H1 (cell line): ENCODE data around the gene MYCBPAP. TPM values are rescaled to one million over a fixed set of nuclear protein-coding genes. Genes with fewer than 3 reads are reported as not detected.

Experiments used
- ASH2L ChIP-seq: fragments of 200-600, 300-600 bp; sonication (generic); IDR thresholded peaks from one replicate; pipeline ENCODE4 v1.7.1; 2017; ENCODE audit warnings: low read length
- EZH2 ChIP-seq: fragments of 200-600 bp; sonication (generic); IDR thresholded peaks from 2 replicates; pipeline ENCODE4 v1.7.1; 2012; ENCODE audit warnings: low read depth, mild to moderate bottlenecking, moderate library complexity, low read length, inconsistent platforms; ENCODE audit not compliant: severe bottlenecking
- FOSL1 ChIP-seq: IDR thresholded peaks from 2 replicates; pipeline ENCODE4 v1.6.1; 2011; ENCODE audit warnings: mild to moderate bottlenecking, low read depth, low read length, moderate library complexity; ENCODE audit not compliant: insufficient read depth
- MAFK ChIP-seq: IDR thresholded peaks from 2 replicates; pipeline ENCODE4 v1.6.1; 2012; ENCODE audit warnings: low read depth, mild to moderate bottlenecking, improper control_type of control experiment, low read length
- POLR2AphosphoS5 ChIP-seq: IDR thresholded peaks from 2 replicates; pipeline ENCODE4 v1.6.1; 2011; ENCODE audit warnings: low read depth, low read length
- SAP30 ChIP-seq: fragments of 300-600 bp; sonication (generic); IDR thresholded peaks from 2 replicates; pipeline ENCODE4 v1.7.1; 2012; ENCODE audit warnings: low read length, moderate library complexity, mild to moderate bottlenecking, inconsistent platforms; ENCODE audit not compliant: insufficient read depth, insufficient replicate concordance
- SP1 ChIP-seq: IDR thresholded peaks from 2 replicates; pipeline ENCODE4 v1.6.1; 2011; ENCODE audit warnings: low read depth, low read length
- TAF7 ChIP-seq: optimal IDR thresholded peaks from 2 replicates; pipeline ENCODE3; 2011; ENCODE audit warnings: low read depth, mild to moderate bottlenecking, inconsistent platforms, low read length, moderate library complexity, borderline replicate concordance
- TBP ChIP-seq: IDR thresholded peaks from 2 replicates; pipeline ENCODE4 v1.6.1; 2011; ENCODE audit warnings: low read depth, low read length, improper control_type of control experiment
- polyA plus RNA-seq, 7 experiments: library from polyadenylated mRNA; depleted of rRNA in 3 of 7; stranded (reverse) in 5 of 7; unstranded in 2 of 7; fragments of >200 nt in 5 of 7; fragments of 200-250 nt in 2 of 7; gene quantifications; 1 replicate in 5 of 7; 2 replicates in 1 of 7; 4 replicates in 1 of 7; pipeline versions ENCODE4 v1.2.1 to v1.2.3, GENCODE V29; 2011 to 2013; ENCODE audit warnings: missing spikeins in 2 of 7, mixed read lengths in 2 of 7
- total RNA-seq: library from RNA; stranded (reverse); fragmentation: NEBNext Ultra II Directional; extraction: Animal tissue kit (Norgen Biotek cat#: 25700); gene quantifications from 2 replicates; pipeline ENCODE4 v1.2.1, GENCODE V29; 2021
- TF ChIP-seq, protein P1 (sequence below): fragments of 300-600 bp; sonication (generic); IDR thresholded peaks from 2 replicates; pipeline ENCODE4 v1.7.1; 2012; ENCODE audit warnings: low read length, moderate library complexity, mild to moderate bottlenecking, inconsistent platforms; ENCODE audit not compliant: insufficient replicate concordance

The MYCBPAP gene
- total and polyA plus RNA-seq, 2 of the 8 experiments (the other 6 are each of a cell fraction or from before 2014, with no cell fraction given), result 0.89 to 3.3 TPM

DNA sequence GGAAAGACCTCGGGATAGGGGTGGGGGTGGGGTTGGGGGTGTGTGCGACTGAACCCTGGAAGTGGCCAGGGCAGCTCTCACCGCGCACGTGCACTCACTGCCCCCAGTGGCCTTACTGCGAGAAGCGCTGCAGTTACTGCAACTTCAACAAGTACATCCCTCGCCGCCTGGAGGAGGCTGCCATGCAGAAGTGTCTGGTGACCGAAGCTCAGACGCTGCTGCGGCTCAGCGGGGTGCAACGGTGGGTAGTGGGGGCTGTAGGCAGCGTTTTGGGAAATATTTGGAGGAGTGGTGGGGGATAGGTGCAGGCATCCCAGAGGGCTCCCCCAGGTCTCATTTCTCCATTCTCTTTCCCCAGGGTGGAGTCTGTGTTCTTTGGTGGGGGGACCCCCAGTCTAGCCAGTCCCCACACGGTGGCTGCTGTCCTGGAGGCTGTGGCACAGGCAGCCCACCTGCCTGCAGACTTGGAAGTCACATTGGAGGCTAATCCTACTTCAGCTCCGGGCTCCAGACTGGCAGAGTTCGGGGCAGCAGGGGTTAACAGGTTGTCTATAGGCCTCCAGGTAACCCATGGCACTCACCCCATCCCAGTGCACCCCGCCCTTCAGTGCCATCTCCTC lies 28.6 kb upstream of the MYCBPAP start (continued):
- TF ChIP-seq EZH2, result no peak
- no peak for TF ChIP-seq ASH2L
- TF ChIP-seq SP1, result no peak
- no peak for TF ChIP-seq SAP30
- TF ChIP-seq TBP, result no peak
- TF ChIP-seq POLR2AphosphoS5, result peak; percentile 59; the same call in 1 of the 2 replicates
- TF ChIP-seq MAFK, result no peak
- TF ChIP-seq, protein P1, sequence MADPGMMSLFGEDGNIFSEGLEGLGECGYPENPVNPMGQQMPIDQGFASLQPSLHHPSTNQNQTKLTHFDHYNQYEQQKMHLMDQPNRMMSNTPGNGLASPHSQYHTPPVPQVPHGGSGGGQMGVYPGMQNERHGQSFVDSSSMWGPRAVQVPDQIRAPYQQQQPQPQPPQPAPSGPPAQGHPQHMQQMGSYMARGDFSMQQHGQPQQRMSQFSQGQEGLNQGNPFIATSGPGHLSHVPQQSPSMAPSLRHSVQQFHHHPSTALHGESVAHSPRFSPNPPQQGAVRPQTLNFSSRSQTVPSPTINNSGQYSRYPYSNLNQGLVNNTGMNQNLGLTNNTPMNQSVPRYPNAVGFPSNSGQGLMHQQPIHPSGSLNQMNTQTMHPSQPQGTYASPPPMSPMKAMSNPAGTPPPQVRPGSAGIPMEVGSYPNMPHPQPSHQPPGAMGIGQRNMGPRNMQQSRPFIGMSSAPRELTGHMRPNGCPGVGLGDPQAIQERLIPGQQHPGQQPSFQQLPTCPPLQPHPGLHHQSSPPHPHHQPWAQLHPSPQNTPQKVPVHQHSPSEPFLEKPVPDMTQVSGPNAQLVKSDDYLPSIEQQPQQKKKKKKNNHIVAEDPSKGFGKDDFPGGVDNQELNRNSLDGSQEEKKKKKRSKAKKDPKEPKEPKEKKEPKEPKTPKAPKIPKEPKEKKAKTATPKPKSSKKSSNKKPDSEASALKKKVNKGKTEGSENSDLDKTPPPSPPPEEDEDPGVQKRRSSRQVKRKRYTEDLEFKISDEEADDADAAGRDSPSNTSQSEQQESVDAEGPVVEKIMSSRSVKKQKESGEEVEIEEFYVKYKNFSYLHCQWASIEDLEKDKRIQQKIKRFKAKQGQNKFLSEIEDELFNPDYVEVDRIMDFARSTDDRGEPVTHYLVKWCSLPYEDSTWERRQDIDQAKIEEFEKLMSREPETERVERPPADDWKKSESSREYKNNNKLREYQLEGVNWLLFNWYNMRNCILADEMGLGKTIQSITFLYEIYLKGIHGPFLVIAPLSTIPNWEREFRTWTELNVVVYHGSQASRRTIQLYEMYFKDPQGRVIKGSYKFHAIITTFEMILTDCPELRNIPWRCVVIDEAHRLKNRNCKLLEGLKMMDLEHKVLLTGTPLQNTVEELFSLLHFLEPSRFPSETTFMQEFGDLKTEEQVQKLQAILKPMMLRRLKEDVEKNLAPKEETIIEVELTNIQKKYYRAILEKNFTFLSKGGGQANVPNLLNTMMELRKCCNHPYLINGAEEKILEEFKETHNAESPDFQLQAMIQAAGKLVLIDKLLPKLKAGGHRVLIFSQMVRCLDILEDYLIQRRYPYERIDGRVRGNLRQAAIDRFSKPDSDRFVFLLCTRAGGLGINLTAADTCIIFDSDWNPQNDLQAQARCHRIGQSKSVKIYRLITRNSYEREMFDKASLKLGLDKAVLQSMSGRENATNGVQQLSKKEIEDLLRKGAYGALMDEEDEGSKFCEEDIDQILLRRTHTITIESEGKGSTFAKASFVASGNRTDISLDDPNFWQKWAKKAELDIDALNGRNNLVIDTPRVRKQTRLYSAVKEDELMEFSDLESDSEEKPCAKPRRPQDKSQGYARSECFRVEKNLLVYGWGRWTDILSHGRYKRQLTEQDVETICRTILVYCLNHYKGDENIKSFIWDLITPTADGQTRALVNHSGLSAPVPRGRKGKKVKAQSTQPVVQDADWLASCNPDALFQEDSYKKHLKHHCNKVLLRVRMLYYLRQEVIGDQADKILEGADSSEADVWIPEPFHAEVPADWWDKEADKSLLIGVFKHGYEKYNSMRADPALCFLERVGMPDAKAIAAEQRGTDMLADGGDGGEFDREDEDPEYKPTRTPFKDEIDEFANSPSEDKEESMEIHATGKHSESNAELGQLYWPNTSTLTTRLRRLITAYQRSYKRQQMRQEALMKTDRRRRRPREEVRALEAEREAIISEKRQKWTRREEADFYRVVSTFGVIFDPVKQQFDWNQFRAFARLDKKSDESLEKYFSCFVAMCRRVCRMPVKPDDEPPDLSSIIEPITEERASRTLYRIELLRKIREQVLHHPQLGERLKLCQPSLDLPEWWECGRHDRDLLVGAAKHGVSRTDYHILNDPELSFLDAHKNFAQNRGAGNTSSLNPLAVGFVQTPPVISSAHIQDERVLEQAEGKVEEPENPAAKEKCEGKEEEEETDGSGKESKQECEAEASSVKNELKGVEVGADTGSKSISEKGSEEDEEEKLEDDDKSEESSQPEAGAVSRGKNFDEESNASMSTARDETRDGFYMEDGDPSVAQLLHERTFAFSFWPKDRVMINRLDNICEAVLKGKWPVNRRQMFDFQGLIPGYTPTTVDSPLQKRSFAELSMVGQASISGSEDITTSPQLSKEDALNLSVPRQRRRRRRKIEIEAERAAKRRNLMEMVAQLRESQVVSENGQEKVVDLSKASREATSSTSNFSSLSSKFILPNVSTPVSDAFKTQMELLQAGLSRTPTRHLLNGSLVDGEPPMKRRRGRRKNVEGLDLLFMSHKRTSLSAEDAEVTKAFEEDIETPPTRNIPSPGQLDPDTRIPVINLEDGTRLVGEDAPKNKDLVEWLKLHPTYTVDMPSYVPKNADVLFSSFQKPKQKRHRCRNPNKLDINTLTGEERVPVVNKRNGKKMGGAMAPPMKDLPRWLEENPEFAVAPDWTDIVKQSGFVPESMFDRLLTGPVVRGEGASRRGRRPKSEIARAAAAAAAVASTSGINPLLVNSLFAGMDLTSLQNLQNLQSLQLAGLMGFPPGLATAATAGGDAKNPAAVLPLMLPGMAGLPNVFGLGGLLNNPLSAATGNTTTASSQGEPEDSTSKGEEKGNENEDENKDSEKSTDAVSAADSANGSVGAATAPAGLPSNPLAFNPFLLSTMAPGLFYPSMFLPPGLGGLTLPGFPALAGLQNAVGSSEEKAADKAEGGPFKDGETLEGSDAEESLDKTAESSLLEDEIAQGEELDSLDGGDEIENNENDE, result no peak
- peak; percentile 38 for TF ChIP-seq TAF7
- TF ChIP-seq FOSL1, result no peak
